MM.1S (cell line): Measurements from ENCODE around the gene SEMA4D.

Experiments used
- DNase-seq: peaks from one replicate; pipeline ENCODE4 v3.0.0-alpha.2; 2015
- H2AFZ ChIP-seq: fragments of 300-600 bp; sonication (generic); 2 replicates; pipeline ENCODE4 v1.6.0; 2016; ENCODE audit warnings: antibody characterized with exemption, low read length
- H3F3A ChIP-seq: fragments of 300-600 bp; sonication (generic); 2 replicates; pipeline ENCODE4 v1.6.1; 2016; ENCODE audit warnings: mild to moderate bottlenecking, antibody characterized with exemption, low read length, moderate library complexity, mixed read lengths; ENCODE audit not compliant: insufficient read depth
- H3K27ac ChIP-seq: fragments of 300-600 bp; sonication (generic); 2 replicates; pipeline ENCODE4 v1.5.1; 2016; ENCODE audit warnings: mild to moderate bottlenecking, low read length
- H3K27me3 ChIP-seq: fragments of 300-600 bp; sonication (generic); replicated peaks from 2 replicates; pipeline ENCODE4 v1.6.0; 2016; ENCODE audit warnings: low read length; ENCODE audit not compliant: insufficient read depth
- H3K36me3 ChIP-seq: fragments of 300-600 bp; sonication (generic); replicated peaks from 2 replicates; pipeline ENCODE4 v1.6.1; 2016; ENCODE audit warnings: mild to moderate bottlenecking, low read length, mixed read lengths; ENCODE audit not compliant: insufficient read depth
- H3K4me1 ChIP-seq: fragments of 300-600 bp; sonication (generic); 2 replicates; pipeline ENCODE4 v1.6.1; 2016; ENCODE audit warnings: low read length, mixed read lengths
- H3K4me2 ChIP-seq: fragments of 300-600 bp; sonication (generic); 2 replicates; pipeline ENCODE4 v1.6.0; 2016; ENCODE audit warnings: low read depth, low read length
- H3K4me3 ChIP-seq: fragments of 300-600 bp; sonication (generic); 2 replicates; pipeline ENCODE4 v1.5.1; 2016; ENCODE audit warnings: low read length, mixed read lengths
- H3K79me2 ChIP-seq: fragments of 300-600 bp; sonication (generic); 2 replicates; pipeline ENCODE4 v1.6.1; 2016; ENCODE audit warnings: mixed run types, low read length, mixed read lengths
- H3K9ac ChIP-seq: fragments of 300-600 bp; sonication (generic); 2 replicates; pipeline ENCODE4 v1.6.1; 2016; ENCODE audit warnings: low read length, mixed read lengths
- H3K9me2 ChIP-seq: fragments of 300-600 bp; sonication (generic); replicated peaks from 2 replicates; pipeline ENCODE4 v1.6.1; 2016; ENCODE audit warnings: mild to moderate bottlenecking, low read length, mixed read lengths; ENCODE audit not compliant: insufficient read depth
- H3K9me3 ChIP-seq: fragments of 300-600 bp; sonication (generic); replicated peaks from 2 replicates; pipeline ENCODE4 v1.6.1; 2016; ENCODE audit warnings: mild to moderate bottlenecking, low read length, mixed read lengths; ENCODE audit not compliant: insufficient read depth
- H4K20me1 ChIP-seq: fragments of 300-600 bp; sonication (generic); 2 replicates; pipeline ENCODE4 v1.6.1; 2016; ENCODE audit warnings: mild to moderate bottlenecking, low read length, moderate library complexity, mixed read lengths; ENCODE audit not compliant: insufficient read depth
- CTCF ChIP-seq: fragments of 300-600 bp; sonication (generic); IDR thresholded peaks from 2 replicates; pipeline ENCODE4 v1.5.1; 2016; ENCODE audit warnings: antibody characterized with exemption, low read length, mixed read lengths
- EZH2 ChIP-seq: fragments of 300-600 bp; sonication (generic); optimal IDR thresholded peaks from 2 replicates; pipeline ENCODE3; 2017; ENCODE audit warnings: low read depth, mild to moderate bottlenecking, antibody characterized with exemption, low read length, mixed read lengths
- EZH2phosphoT487 ChIP-seq: fragments of 300-600 bp; sonication (generic); IDR thresholded peaks from 2 replicates; pipeline ENCODE4 v1.6.1; 2018; ENCODE audit warnings: antibody characterized with exemption, low read length

Gene SEMA4D

GRCh38 chr9:89378541-89378940, 119.4 kb downstream of the SEMA4D start:
- Histone ChIP-seq H3K36me3 (peaks cover 4% of the 10 kb centered on the region; the same call in 1 of the 2 replicates), H3K79me2 (no peaks in the 10 kb centered on the region), H3F3A (no peaks in the 10 kb centered on the region), H2AFZ (no peak overlapping the region), H3K27me3 (no peaks in the 10 kb centered on the region), H3K9me2 (no peaks in the 10 kb centered on the region), H3K9me3 (no peaks in the 10 kb centered on the region), H3K9ac (no peak overlapping the region), H3K4me3 (no peak overlapping the region), H3K4me2 (no peak overlapping the region), H4K20me1 (no peaks in the 10 kb centered on the region), H3K4me1 (no peaks in the 10 kb centered on the region), H3K27ac (no peak overlapping the region)
- TF ChIP-seq EZH2 (no peak), CTCF (no peak)
- DNase-seq: no peak

- no peaks in the 10 kb centered on the region for H4K20me1 ChIP-seq
- no peaks in the 10 kb centered on the region for H3K9me2 ChIP-seq
- H2AFZ ChIP-seq: no peak overlapping the region
- no peaks in the 10 kb centered on the region for H3F3A ChIP-seq
- no peaks in the 10 kb centered on the region for H3K79me2 ChIP-seq
- H3K9ac ChIP-seq: no peak overlapping the region
- no peaks in the 10 kb centered on the region for H3K9me3 ChIP-seq
- H3K4me3 ChIP-seq: no peak overlapping the region
- H3K27ac ChIP-seq: no peak overlapping the region
- no peak for DNase-seq
- TF ChIP-seq EZH2 (no peak), EZH2phosphoT487 (no peak), CTCF (no peak)
- peaks cover 4% of the 10 kb centered on the region; the same call in 1 of the 2 replicates for H3K36me3 ChIP-seq
- H3K4me2 ChIP-seq: no peak overlapping the region
- H3K4me1 ChIP-seq: no peaks in the 10 kb centered on the region
- H3K27me3 ChIP-seq: no peaks in the 10 kb centered on the region
These were observed 120.5 kb downstream of the SEMA4D start for GRCh38 chr9:89377411-89377810.

GRCh38 chr9:89376741-89377351, 121.1 kb downstream of the SEMA4D start:
- TF ChIP-seq EZH2phosphoT487 (no peak), EZH2 (no peak), CTCF (no peak)
- H3K27ac ChIP-seq: no peak overlapping the region
- H3K4me1 ChIP-seq: no peaks in the 10 kb centered on the region
- H3K4me3 ChIP-seq: no peak overlapping the region
- no peaks in the 10 kb centered on the region for H3K27me3 ChIP-seq
- H3K9ac ChIP-seq: no peak overlapping the region
- H3K9me2 ChIP-seq: no peaks in the 10 kb centered on the region
- no peaks in the 10 kb centered on the region for H3F3A ChIP-seq
- H3K9me3 ChIP-seq: no peaks in the 10 kb centered on the region
- H3K4me2 ChIP-seq: no peak overlapping the region
- no peak for DNase-seq
- no peaks in the 10 kb centered on the region for H3K79me2 ChIP-seq
- no peak overlapping the region for H2AFZ ChIP-seq
- H4K20me1 ChIP-seq: no peaks in the 10 kb centered on the region
- H3K36me3 ChIP-seq: peaks cover 4% of the 10 kb centered on the region; the same call in 1 of the 2 replicates
